ENCODE data around the gene ADARB1. TPM values are rescaled to one million over a fixed set of nuclear protein-coding genes. Genes with fewer than 3 reads are reported as not detected.

ADARB1 gene
- total RNA-seq, 1 experiment from 2014 or later = 14.6 TPM

- no peak for TF ChIP-seq ZNF396 (CRISPR knock-in tag; IDR thresholded peaks at IDR 0.05; ENCODE audit: borderline replicate concordance)
Measured at GRCh38 chr21:45207839-45208626, 133.7 kb downstream of the ADARB1 start (continued).

GRCh38 chr21:45208627-45208951 lies 134.2 kb downstream of the ADARB1 start:
- ChIA-PET CTCF (interaction anchor here (3.8 kb wide), 1 partner anchor 68 kb away, joined by 10 read pairs; no protein-coding TSS in a partner anchor), POLR2A (no interaction called here)
- Mint-ChIP-seq H3K27me3 (ENCODE audit: low read depth) (no peaks in the 10 kb centered on the region), H3K27ac (no peak overlapping the region), H3K4me3 (no peak overlapping the region), H3K4me1 (no peaks in the 10 kb centered on the region), H3K36me3 (no peaks in the 10 kb centered on the region), H3K9me3 (no peaks in the 10 kb centered on the region)
- ATAC-seq = no peak
- TF ChIP-seq HMGA2 (CRISPR knock-in tag; IDR thresholded peaks at IDR 0.05) = no peak
- TF ChIP-seq ATF6 (CRISPR knock-in tag; IDR thresholded peaks at IDR 0.05) = no peak
- TF ChIP-seq CREB1 (CRISPR knock-in tag; IDR thresholded peaks at IDR 0.05) = no peak
- TF ChIP-seq ZNF671 (CRISPR knock-in tag; IDR thresholded peaks at IDR 0.05) = no peak
- TF ChIP-seq, protein P1, sequence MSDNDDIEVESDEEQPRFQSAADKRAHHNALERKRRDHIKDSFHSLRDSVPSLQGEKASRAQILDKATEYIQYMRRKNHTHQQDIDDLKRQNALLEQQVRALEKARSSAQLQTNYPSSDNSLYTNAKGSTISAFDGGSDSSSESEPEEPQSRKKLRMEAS (CRISPR knock-in tag; IDR thresholded peaks at IDR 0.05) = no peak
- TF ChIP-seq FOXJ3 (CRISPR knock-in tag; IDR thresholded peaks at IDR 0.05; ENCODE audit: borderline replicate concordance) = no peak
- TF ChIP-seq MXD4 (CRISPR knock-in tag; IDR thresholded peaks at IDR 0.05; ENCODE audit: borderline replicate concordance) = no peak
- TF ChIP-seq IRF1 (CRISPR knock-in tag; IDR thresholded peaks at IDR 0.05) = no peak
- no peak for TF ChIP-seq ZNF532 (CRISPR knock-in tag; IDR thresholded peaks at IDR 0.05; ENCODE audit: borderline replicate concordance)
- no peak for TF ChIP-seq ZNF138 (CRISPR knock-in tag; conservative IDR thresholded peaks at IDR 0.05)
- no peak for TF ChIP-seq ZNF263 (CRISPR knock-in tag; IDR thresholded peaks at IDR 0.05; ENCODE audit: low read depth)
- TF ChIP-seq, protein P2, sequence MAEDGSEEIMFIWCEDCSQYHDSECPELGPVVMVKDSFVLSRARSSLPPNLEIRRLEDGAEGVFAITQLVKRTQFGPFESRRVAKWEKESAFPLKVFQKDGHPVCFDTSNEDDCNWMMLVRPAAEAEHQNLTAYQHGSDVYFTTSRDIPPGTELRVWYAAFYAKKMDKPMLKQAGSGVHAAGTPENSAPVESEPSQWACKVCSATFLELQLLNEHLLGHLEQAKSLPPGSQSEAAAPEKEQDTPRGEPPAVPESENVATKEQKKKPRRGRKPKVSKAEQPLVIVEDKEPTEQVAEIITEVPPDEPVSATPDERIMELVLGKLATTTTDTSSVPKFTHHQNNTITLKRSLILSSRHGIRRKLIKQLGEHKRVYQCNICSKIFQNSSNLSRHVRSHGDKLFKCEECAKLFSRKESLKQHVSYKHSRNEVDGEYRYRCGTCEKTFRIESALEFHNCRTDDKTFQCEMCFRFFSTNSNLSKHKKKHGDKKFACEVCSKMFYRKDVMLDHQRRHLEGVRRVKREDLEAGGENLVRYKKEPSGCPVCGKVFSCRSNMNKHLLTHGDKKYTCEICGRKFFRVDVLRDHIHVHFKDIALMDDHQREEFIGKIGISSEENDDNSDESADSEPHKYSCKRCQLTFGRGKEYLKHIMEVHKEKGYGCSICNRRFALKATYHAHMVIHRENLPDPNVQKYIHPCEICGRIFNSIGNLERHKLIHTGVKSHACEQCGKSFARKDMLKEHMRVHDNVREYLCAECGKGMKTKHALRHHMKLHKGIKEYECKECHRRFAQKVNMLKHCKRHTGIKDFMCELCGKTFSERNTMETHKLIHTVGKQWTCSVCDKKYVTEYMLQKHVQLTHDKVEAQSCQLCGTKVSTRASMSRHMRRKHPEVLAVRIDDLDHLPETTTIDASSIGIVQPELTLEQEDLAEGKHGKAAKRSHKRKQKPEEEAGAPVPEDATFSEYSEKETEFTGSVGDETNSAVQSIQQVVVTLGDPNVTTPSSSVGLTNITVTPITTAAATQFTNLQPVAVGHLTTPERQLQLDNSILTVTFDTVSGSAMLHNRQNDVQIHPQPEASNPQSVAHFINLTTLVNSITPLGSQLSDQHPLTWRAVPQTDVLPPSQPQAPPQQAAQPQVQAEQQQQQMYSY (CRISPR knock-in tag; IDR thresholded peaks at IDR 0.05) = no peak
- no peak for TF ChIP-seq SMAD3 (CRISPR knock-in tag; IDR thresholded peaks at IDR 0.05; ENCODE audit: borderline replicate concordance)
- TF ChIP-seq, protein P3, sequence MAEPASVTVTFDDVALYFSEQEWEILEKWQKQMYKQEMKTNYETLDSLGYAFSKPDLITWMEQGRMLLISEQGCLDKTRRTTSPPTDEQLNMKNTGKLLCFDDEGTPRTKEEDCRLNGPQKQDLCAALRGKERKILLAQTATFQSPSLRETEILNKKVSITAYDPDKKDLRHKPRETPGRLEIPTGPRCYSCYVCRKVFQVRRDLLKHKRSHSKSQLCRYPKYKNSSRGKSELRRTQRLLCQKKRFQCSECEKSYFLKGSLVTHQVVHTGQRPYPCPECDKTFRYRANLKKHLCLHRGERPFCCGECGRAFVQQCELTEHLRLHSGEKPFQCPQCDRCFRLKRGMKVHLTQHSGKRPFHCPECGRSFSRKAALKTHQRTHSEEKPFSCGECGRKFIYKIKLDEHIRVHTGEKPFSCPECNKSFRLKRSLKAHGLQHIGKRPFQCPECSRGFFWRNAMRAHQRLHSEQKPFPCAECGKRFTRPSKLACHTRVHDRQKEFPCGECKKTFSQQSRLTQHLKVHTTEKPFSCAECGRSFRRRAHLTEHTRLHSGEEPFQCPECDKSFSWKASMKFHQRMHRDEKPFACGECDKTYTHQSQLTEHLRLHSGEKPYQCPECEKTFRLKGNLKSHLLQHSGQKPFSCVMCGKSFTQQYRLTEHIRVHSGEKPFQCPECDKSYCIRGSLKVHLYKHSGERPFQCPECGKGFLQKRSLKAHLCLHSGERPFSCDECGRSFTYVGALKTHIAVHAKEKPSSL (CRISPR knock-in tag; conservative IDR thresholded peaks at IDR 0.05) = no peak
- no peak for TF ChIP-seq ATF3 (CRISPR knock-in tag; conservative IDR thresholded peaks at IDR 0.05)
- no peak for TF ChIP-seq JUN (CRISPR knock-in tag; IDR thresholded peaks at IDR 0.05)
- no peak for DNase-seq (ENCODE audit: low spot score)

Data from WTC11 (cell line).